ENCODE results near the gene VPS13D.
"Not testable (repeated sequence)": the region's sequence is repeated elsewhere in the genome, so short reads cannot be mapped to it uniquely, and the experiment has no call there.

VPS13D gene

DNA sequence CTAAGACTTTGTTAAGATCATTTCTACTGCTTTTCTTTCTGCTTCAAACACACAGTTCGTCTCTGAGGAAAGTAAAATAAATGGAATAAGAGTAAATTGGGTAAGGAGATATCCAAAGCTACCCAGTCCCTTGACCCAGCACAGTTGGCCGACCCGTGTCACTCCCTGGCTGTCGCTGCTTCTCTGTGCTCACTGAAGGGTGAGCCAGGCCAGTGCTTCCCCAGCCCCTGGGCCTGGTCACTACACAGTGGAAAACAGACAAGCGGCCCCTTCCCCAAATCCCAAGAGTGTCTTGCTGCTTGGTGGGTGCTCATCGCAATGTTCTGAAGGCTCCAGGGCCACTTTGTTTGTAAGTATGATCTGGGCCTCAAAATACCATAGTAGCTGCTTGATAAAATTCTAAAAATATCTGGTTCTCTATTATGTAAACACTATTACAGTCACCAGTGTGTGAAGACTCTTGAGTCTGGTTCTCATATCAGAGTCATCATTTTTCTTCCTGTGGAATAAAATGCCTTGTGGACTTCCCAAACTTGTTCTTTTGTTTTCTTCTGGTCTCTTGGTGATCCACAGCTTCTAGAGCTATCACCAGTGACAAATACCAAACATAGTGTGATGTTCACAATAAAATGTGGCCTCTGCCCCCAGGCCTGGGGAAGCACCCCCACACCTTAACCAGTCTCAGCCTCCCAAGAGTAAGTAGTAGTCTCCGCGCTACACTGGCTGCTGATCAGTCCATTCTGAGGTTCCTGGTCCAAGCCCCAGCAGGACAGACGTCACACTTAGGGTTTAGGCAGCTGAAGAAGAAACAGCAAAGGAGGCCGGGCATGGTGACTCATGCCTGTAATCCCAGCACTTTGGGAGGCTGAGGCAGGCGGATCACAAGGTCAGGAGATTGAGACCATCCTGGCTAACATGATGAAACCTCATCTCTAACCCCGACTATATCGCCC, 282.0 kb downstream of the VPS13D start:
- no peak for DNase-seq (ENCODE audit: low read depth in 2 of 2)

DNA sequence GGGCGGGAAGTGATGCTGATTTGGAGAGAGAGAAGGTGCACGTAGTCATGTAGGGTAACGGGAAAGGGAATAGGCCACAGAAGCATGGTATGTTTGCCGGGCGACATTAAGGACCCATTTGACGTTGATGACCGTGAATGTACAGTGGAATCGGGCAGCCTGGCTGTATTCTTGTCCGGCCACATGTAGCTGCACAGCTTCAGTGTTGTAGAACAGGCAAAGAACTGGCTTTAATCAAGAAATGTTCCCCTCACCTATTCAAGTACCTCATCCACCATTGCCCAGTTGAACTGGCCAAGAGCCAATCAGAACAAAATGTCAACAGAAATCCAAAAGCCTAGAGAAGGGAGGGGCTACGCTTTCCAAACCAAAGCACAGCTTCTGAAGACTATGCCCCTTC, 283.4 kb downstream of the VPS13D start:
- DNase-seq (ENCODE audit: low read depth in 2 of 2) = no peak

DNA sequence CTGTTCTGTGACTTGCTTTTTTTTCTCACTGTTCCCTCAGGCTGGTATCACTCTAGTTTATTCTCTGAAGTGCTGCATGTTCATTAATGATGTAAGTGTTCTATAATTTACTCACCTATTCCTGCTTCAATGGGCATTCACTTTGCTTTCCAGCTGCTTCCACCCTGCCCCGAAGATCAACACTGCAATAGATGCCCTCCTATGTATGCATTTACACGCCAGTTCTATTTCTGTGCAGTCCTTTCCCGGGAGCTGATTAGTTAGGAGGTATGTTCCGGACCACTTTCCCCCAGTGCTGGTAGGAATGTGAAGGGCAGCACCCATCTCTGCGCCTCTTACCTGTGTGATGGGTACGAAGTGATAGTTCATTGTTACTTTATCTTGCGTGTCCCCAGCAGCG, 284.8 kb downstream of the VPS13D start:
- no peak for DNase-seq (ENCODE audit: low read depth in 2 of 2)

DNA sequence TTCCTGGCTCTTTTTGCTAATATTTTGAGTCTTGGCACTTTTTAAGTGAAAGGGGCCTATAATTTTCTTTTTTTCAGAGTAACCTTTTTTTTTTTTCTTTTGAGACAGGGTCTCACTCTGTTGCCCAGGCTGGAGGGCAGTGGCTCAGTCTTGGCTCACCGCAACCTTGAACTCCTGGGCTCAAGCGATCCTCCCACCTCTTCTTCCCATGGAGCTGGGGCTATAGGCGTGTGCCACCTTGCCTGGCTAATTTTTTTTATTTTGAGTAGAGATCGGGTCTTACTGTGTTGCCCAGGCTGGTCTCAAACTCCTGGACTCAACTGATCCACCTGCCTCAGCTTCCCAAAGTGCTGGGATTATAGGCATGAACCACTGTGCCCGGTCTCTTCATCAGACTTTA, 285.4 kb downstream of the VPS13D start:
- no peak for DNase-seq (ENCODE audit: low read depth in 2 of 2)

DNA sequence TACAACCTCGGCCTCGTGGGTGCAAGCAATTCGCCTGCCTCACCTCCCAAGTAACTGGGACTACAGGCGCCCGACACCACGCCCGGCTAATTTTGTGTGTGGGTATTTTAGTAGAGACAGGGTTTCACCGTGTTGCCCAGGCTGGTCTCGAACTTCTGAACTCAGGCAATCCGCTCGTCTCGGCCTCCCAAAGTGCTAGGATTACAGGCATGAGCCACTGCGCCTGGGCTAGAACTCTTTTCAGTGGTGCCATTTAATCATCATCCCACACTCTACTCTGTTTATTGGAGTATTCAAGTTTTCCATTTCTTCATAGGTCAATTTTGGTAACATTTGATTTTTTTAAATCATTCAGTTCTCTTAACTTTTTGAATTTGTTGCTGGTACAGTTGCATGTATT, 286.9 kb downstream of the VPS13D start:
- DNase-seq (ENCODE audit: low read depth in 2 of 2) = no peak

DNA sequence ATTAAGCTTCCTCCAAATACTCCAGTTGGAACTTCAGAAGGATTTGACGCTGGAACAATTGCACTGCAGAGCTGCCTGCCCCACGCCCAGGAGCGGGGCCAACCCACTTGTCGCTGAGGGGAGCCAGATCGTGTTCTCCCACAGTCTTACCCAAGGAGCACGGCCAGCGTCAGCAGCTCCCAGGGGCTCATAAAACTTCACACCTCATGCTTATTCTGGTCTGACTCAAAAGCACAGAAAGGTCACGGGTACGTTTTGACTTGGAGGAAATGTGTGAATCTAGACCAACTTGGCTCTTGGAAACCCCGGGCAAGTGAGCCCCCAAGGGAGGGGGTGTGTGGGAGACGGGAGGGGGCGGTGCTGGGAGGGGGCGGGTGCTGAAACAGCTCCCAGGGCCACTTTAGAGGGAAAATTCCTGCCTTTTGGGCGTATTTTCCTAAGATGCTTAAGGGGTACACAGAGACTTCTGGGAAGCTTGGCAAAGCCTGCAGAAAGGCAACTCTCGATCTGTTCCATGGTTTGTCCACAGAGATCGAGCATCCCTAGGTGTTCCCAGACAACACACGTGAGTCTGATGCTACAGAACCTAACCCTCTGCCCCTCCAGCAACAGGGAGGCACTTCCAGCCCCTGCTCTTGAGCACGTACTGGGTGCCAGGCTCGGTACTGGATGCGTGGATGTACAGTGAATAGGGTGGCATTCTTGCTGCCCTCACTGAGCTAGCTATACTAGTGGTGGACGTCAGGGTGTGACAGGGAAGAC, 289.3 kb downstream of the VPS13D start:
- no peak for DNase-seq (ENCODE audit: low read depth in 2 of 2)

DNA sequence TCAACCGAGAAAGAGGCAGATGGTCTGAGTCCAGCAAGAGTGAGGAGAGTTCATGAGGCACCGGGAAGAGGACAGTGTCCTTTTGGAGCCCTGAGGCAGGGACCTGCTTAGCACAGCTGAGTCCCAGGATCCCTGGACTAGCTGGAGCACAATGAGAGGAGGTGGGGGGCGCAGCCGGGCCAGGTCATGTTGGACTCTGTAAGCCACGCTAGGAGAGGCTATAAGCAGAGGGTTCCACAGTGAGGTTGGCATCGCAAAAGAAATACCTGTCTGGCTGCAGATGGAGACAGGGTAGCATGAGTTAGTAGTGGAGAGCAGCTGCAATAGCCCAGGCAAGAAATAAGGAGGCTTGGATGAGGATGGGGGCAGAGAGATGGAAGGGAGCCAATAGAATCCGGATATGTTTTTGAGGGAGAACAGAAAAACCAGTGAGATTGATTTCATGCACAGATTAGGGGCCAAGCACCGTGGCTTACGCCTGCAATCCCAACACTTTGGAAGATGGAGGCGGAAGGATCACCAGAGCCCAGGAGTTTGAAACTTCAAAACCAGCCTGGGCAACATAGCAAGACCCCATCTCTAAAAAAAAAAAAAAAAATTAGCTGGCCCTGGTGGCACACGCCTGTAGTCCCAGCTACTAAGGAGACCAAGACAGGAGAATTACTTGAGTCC, 290.0 kb downstream of the VPS13D start:
- no peak for DNase-seq (ENCODE audit: low read depth in 2 of 2)

DNA sequence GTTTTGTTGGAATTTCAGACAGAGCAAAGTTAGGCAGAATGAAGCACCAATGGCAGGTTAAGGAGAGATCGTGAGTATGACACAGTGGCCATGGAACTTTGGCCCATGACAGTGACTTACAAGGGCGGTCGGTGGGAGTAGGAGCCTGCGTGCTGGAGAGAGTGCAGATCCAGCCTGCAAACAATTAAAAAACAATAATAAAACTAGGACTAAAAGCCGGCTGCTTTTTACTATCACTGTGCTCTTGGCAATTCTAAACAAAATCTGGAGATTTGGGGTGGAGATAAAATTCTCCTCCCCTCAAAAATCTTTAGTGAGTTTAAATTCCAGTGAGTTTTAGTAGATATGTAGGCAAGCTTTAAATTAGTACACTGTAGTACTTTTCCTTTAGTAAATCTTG, 291.3 kb downstream of the VPS13D start:
- DNase-seq (ENCODE audit: low read depth in 2 of 2) = no peak

DNA sequence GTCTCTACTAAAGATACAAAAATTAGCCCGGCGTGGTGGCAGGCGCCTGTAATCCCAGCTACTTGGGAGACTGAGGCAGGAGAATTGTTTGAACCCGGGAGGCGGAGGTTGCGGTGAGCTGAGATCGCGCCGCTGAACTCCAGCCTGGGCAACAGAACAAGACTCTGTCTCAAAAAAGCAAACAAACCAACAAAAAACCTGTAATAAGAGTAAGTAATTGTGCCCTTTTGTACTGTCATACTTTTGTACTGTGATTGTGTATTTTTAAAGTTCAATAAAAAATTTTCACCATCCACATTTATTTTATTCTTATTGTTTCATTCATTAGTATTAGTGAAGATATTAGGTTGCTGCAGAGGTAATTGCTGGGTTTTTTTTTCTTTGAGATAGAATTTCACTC, 292.9 kb downstream of the VPS13D start:
- DNase-seq (ENCODE audit: low read depth in 2 of 2) = not testable (repeated sequence)

DNA sequence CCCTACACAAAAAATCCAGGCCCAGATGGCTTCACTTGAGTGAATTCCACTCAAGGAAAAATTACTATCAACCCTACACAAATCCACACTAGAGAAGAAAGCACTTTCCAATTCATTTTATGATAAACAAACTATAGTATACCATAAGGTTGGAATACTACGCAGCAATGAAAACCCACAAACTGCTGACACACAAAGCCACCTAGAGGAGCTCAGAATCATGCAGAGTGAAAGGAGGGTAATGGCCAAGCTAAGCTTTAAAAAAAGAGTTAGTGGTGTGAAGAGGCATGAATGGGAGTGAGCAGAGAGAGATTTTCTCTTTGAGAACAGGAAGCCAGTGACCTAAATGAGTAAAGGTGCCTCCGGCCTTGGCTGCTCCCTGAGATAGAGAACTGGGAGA, 294.4 kb downstream of the VPS13D start:
- DNase-seq (ENCODE audit: low read depth in 2 of 2) = no peak

DNA sequence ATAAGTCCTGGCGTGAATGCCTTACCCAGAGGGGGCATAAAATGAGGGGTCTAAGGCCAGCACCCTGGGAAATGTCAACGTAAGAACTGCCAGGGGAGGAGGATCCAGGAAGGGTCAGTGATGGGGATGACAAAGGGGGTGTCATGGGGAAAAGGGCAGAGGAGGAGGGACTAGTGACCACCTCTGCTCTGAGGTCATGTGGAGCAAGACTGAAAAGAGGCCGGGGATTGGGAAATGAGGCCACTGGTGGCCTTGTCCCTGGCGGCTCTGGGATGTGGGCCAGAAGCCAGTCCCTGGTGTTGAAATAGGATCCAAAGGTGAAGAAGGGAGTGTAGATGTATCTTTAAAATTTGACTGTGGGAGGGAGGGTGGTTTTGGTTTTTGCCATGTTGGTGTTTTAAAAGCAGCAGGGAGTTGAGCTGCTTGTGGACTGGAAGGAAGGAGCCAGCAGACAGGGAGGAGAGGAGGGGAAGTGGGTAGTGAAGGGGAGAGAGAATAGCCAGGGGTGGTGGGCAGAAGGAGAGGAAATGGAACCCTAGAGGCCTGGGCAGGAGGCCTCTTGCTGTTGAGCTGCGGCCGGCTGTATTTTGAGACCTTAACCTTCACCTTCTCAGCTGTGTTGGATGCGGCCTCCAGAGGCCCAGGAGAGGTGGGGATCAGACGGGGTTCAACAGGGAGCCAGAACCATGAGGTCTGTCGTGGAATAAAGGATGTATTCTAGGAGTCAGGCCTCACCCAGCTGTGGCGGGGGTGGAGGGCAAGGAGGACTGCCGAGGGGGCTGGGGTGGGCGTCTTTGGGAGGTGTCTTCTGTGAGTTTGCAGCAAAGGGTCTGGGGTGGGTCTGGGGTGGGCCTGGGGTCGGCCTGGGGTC, 295.7 kb downstream of the VPS13D start:
- DNase-seq (ENCODE audit: low read depth in 2 of 2) = no peak

DNA sequence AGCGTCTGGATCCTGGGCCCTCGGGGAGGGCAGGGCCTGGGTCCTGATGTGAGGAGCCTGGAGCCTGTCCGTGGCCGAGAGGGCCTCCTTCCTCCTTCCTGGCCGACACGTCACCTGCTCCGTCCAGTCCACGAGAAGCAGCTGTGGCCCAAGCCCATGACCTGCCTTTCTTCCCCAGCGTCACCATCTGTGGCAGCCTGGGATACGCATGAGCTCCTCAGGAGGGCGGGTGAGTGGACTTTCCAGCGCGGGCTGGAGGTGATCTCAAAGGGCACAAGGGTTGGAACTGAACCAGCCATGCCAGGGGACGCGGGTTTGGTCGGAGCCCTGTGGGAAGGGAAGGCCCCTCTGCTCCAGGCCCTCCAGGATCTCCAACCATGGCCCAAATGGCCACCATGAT, 297.7 kb downstream of the VPS13D start:
- no peak for DNase-seq (ENCODE audit: low read depth in 2 of 2)

DNA sequence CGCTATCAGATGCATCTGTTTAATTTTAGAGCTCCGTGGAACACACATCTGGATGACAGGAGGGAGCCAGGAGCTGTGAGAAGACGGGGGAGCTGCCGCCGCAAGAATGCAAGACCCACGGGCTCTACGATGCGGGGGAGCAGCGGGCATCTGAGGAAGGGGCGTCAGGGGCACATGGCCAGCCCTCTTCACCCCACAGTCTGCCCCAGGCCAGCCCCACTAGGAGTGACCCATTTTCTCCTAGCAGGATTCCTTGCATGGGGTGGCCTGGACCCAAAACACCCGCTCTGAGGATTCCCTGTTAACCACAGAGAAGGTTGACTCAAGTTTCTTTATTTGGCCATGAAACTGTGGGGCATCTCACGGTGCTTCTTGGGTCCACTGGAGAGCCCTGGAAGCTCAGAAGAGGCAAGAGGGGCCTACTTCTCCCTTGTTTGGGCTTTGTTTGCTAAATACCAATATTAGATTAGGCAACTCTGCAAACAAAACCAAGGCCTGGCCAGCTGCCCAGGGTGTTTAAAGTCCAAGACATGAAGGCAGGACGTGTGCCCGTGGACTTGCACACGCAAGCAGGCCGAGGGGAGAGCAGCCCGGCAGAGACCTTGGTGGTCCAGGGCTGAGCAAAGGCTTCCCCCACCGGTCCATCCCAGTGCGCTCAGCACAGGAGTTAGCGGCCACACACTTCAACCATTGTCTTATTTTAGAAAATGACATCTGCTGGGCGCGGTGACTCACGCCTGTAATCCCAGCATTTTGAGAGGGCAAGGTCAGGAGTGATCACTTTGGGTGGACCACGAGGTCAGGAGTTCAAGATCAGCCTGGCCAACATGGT, 298.4 kb downstream of the VPS13D start:
- no peak for DNase-seq (ENCODE audit: low read depth in 2 of 2)

DNA sequence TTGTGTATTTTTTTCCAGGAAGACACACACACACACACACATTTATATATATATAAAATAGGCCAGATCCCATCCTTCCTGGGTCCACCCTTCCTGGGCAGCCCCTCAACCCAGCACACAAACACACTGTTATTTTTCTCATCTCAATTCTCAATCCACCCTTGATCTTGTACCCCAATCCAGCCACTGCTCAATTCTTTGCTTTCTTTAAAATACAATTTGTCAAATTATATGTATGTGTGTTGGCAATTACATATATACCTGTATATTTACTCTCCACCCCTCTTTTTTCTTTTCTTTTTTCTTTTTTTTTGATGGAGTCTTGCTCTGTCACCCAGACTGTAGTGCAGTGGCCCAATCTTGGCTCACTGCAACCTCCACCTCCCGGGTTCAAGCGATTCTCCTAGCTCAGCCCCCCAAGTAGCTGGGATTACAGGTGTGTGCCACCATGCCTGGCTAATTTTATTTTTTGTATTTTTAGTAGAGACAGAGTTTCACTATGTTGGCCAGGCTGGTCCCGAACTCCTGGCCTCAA, 299.9 kb downstream of the VPS13D start:
- no peak for DNase-seq (ENCODE audit: low read depth in 2 of 2)

DNA sequence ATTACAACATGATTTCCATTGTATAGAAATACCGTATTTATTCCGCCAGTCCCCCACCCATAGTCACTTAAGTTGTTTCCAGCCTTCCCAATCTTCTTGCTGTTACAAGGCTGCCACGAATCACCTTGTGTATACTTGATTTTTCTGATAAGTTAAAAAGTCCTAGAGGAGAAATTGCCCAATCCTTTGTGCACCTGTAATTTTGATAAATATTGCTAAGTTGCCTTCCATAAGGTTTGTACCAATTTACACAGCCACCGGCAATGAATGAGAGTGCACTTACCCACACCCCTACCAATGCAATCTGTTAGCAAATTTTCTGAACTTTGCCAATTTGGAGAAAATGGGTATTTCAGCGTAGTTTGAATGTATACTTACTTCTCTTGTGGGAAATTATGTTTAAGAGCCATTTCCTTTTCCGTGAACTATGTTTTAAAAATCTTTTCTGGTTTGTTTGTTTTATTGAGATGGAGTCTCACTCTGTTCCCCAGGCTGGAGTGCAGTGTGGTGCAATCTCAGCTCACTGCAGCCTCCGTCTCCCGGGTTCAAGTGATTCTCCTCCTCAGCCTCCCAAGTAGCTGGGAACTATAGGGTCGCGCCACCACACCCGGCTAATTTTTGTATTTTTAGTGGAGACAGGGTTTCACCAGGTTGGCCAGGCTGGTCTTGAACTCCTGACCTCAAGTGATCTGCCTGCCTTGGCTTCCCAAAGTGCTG, 300.8 kb downstream of the VPS13D start:
- no peak for DNase-seq (ENCODE audit: low read depth in 2 of 2)

DNA sequence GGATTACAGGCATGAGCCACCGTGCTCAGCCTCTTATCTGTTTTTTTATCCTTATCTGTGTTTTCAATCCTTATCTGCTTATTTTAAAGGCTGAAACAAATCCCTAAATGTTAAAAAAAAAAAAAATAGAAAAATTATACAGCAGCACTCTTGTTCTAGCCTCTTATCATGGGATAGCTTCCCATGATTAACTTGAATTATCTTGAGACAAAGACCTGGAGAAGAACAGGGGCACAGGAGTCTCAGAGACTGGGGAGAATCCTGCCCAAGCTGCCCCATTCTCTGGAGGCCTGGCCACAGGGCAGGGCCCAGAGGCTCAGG, 301.3 kb downstream of the VPS13D start:
- no peak for DNase-seq (ENCODE audit: low read depth in 2 of 2)

DNA sequence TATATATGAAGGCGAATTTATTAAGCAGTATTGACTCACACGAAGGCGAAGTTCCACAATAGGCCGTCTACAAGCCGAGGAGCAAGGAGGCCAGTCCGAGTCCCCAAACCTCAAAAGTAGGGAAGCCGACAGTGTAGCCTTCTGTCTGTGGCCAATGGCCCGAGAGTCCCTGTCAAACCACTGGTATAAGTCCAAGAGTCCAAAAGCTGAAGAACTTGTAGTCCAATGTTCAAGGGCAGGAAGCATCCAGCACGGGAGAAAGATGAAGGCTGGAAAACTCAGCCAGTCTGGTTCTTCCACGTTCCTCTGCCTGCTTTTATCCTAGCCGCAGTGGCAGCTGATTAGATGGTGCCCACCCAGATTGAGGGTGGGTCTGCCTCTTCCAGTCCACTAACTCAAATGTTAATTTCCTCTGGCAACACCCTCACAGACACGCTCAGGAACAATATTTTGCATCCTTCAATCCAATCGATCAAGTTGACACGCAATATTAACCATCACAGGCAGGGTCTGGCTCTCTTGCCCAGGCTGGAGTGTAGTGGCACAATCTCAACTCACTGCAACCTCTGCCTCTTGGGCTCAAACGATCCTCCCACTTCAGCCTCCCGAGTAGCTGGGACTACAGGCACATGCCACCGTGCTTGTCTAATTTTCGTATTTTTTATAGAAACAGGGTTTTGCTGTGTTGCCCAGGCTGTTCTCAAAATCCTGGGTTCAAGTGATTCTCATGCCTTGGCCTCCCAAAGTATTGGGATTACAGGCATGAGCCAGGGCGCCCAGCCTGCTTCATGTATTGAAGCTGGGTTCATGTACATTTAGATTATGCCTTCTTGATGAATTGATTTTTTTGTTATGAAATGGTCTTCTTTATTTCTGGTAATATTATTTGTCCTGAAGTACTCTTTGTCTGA, 302.8 kb downstream of the VPS13D start:
- no peak for DNase-seq (ENCODE audit: low read depth in 2 of 2)

DNA sequence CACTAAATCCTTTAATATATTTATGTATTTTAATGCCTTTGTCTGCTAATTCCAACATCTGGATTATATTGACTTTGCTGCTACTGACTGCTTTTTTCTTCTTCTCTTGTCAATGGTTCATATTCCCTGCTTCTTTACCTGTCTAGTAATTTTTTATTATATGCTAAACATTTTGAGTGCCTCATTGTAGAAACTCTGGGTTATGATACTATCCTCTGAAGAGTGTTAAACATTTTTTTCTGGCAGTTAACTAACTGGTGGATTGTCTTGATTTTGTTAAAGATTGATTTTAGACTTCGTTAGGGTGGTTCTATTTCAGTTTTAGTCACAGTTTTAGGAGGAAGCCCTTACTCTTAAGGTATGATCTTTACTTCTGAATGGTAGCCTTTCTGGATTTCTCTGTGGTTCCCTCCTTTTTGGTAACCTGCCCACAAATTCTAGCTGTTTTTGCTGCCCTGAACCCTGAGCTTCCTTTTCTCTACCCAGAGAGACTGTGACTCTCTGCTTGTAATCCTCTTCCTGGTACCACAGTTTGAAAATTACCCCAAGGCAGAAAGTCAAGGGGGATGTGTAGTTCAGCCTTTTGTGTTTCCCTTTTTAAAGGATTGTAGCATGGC, 306.3 kb downstream of the VPS13D start:
- no peak for DNase-seq (ENCODE audit: low read depth in 2 of 2)
